HL-60 (cell line): ENCODE measurements around the gene EAF1.

ENCODE experiments used
- CTCF ChIP-seq: IDR thresholded peaks from one replicate; pipeline ENCODE4 v1.5.1; 2011; ENCODE audit warnings: low read length, control low read depth, inconsistent platforms; ENCODE audit not compliant: insufficient read depth
- POLR2AphosphoS5 ChIP-seq: IDR thresholded peaks from 2 replicates; pipeline ENCODE4 v1.6.1; 2012; ENCODE audit warnings: low read depth

DNA sequence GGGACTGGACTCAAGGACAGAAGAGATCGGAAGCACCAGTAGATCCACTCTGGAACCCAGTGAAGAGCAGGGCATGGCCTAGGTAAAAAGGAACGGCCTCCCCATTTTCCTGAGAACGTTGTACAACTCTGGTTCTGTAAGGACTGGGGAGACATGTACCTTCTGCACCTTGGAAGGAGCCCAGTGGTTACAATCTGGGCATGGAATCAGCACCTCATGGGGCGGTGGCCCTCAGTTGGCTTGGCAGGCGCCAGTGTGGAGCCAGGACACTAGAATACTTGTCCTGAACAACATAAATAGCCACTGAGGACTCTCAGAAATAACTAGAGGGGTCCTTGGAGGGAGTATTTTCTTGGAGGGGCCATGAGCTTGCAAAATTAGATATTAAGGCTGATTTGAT lies 25.6 kb downstream of the EAF1 start:
- no peak for TF ChIP-seq CTCF
- no peak for TF ChIP-seq POLR2AphosphoS5
